ENCODE measurements around the gene IFTAP. TPM values are rescaled to one million over a fixed set of nuclear protein-coding genes. Genes with fewer than 3 reads are reported as not detected.

The IFTAP gene
- total and polyA plus RNA-seq, 2 of the 13 experiments (the other 11 are each of a cell fraction or from before 2014, with no cell fraction given) = 11.3 to 29.4 TPM

- Histone ChIP-seq H3K27ac (ENCODE audit: extremely low read length, insufficient read depth, low read length) (no peak overlapping the region), H2AFZ (ENCODE audit: low read length) (no peak overlapping the region), H3K36me3 (replicated peaks in 1 of 2; ENCODE audit: control insufficient read depth in 1 of 2, insufficient read depth in 2 of 2, low read length in 2 of 2) (no peaks in the 10 kb centered on the region), H3K9ac (ENCODE audit: insufficient read depth, low read depth, low read length) (no peak overlapping the region), H3K9me3 (ENCODE audit: low read length) (no peaks in the 10 kb centered on the region), H3K4me1 (ENCODE audit: insufficient read depth, low read length) (no peaks in the 10 kb centered on the region), H3K27me3 (ENCODE audit: control insufficient read depth in 1 of 2, insufficient read depth in 2 of 2, low read length in 2 of 2) (no peaks in the 10 kb centered on the region), H4K20me1 (ENCODE audit: insufficient read depth, low read length) (no peaks in the 10 kb centered on the region), H3K79me2 (ENCODE audit: insufficient read depth, low read length) (no peaks in the 10 kb centered on the region), H3K4me3 (replicated peaks in 1 of 3; ENCODE audit: insufficient read depth in 1 of 3, low read depth in 2 of 3, low read length in 3 of 3) (no peak overlapping the region), H3K4me2 (ENCODE audit: low read depth, low read length) (no peak overlapping the region)
- no TSS peak for BruUV-seq (replicated peaks)
- TF ChIP-seq ZNF10 (CRISPR knock-in tag; IDR thresholded peaks at IDR 0.05; ENCODE audit: borderline replicate concordance, low read depth) (no peak), CHD2 (IDR thresholded peaks at IDR 0.05; ENCODE audit: low read depth, low read length) (no peak), NCOA2 (CRISPR knock-in tag; IDR thresholded peaks at IDR 0.05) (no peak), TCF12 (IDR thresholded peaks at IDR 0.05) (no peak), TCF12 (CRISPR knock-in tag; IDR thresholded peaks at IDR 0.05) (no peak), ZFP36L1 (CRISPR knock-in tag; IDR thresholded peaks at IDR 0.05) (no peak), ZNF660 (CRISPR knock-in tag; IDR thresholded peaks at IDR 0.05; ENCODE audit: borderline replicate concordance, low read depth) (no peak), AHDC1 (CRISPR knock-in tag; IDR thresholded peaks at IDR 0.05; ENCODE audit: borderline replicate concordance) (no peak), ATAD3A (CRISPR knock-in tag; IDR thresholded peaks at IDR 0.05) (no peak), ZNF746 (CRISPR knock-in tag; IDR thresholded peaks at IDR 0.05) (no peak), RARG (CRISPR knock-in tag; IDR thresholded peaks at IDR 0.05; ENCODE audit: low read depth) (no peak), SP140L (CRISPR knock-in tag; IDR thresholded peaks at IDR 0.05; ENCODE audit: borderline replicate concordance) (no peak), ZBTB46 (CRISPR knock-in tag; IDR thresholded peaks at IDR 0.05; ENCODE audit: borderline replicate concordance) (no peak)
- TF ChIP-seq, protein P1, sequence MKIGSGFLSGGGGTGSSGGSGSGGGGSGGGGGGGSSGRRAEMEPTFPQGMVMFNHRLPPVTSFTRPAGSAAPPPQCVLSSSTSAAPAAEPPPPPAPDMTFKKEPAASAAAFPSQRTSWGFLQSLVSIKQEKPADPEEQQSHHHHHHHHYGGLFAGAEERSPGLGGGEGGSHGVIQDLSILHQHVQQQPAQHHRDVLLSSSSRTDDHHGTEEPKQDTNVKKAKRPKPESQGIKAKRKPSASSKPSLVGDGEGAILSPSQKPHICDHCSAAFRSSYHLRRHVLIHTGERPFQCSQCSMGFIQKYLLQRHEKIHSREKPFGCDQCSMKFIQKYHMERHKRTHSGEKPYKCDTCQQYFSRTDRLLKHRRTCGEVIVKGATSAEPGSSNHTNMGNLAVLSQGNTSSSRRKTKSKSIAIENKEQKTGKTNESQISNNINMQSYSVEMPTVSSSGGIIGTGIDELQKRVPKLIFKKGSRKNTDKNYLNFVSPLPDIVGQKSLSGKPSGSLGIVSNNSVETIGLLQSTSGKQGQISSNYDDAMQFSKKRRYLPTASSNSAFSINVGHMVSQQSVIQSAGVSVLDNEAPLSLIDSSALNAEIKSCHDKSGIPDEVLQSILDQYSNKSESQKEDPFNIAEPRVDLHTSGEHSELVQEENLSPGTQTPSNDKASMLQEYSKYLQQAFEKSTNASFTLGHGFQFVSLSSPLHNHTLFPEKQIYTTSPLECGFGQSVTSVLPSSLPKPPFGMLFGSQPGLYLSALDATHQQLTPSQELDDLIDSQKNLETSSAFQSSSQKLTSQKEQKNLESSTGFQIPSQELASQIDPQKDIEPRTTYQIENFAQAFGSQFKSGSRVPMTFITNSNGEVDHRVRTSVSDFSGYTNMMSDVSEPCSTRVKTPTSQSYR (CRISPR knock-in tag; IDR thresholded peaks at IDR 0.05; ENCODE audit: borderline replicate concordance) = no peak
- intact Hi-C loops (cut with micrococcal nuclease; ENCODE audit: unreplicated experiment) (no loop called here), in situ Hi-C loops (cut with HindIII; ENCODE audit: extremely low pct_ligation_motif_present, low pct_unique_long_range_greater_than_20kb) (loop anchor here (5.0 kb wide), 1 partner anchor 61 kb away; no protein-coding TSS in a partner anchor)
- FAIRE-seq = no peak
- ChIA-PET CTCF (ENCODE audit: low intra/inter-chr PET ratio, low total read pairs) (interaction anchor here (1.7 kb wide), 1 partner anchor 59 kb away, joined by 18 read pairs; no protein-coding TSS in a partner anchor), POLR2A (no interaction called here)
- WGBS (ENCODE audit: low lambda C conversion rate) = 86% methylated on average over 5 of the region's 5 CpGs
- ATAC-seq = no peak
- no peak for DNase-seq (ENCODE audit: low spot score)
Measured at GRCh38 chr11:36623494-36623893, 29.2 kb downstream of the IFTAP start.

Data from HepG2 (cell line).